Mesenchymal stem cell (in vitro differentiated cells and primary cell): ENCODE results near the gene TRAF6.

Source experiments
- DNase-seq: peaks from one replicate; pipeline ENCODE4 v3.0.0-alpha.2; 2013
- H2AFZ ChIP-seq: one replicate; pipeline ENCODE4 v1.6.1; 2013; ENCODE audit warnings: low read depth, mild to moderate bottlenecking, control low read depth, inconsistent platforms, low read length, moderate library complexity
- H2AK5ac ChIP-seq: 2 replicates; pipeline ENCODE4 v1.6.1; 2013; ENCODE audit warnings: low read length, moderate library complexity, mild to moderate bottlenecking, inconsistent platforms; ENCODE audit not compliant: severe bottlenecking
- H2BK120ac ChIP-seq: one replicate; pipeline ENCODE4 v1.6.1; 2013; ENCODE audit warnings: low read depth, mild to moderate bottlenecking, inconsistent platforms, low read length, moderate library complexity
- H2BK12ac ChIP-seq, 2 experiments: one replicate each; pipeline ENCODE4 v1.6.1; 2013; ENCODE audit warnings: inconsistent platforms in 2 of 2, low read length in 2 of 2, mild to moderate bottlenecking in 2 of 2, moderate library complexity in 2 of 2, control low read depth in 1 of 2
- H2BK15ac ChIP-seq: one replicate; pipeline ENCODE4 v1.6.1; 2013; ENCODE audit warnings: mild to moderate bottlenecking, low read depth, inconsistent platforms; ENCODE audit not compliant: poor library complexity, severe bottlenecking
- H2BK5ac ChIP-seq: 2 replicates; pipeline ENCODE4 v1.6.1; 2013; ENCODE audit warnings: low read depth, mild to moderate bottlenecking, low read length, control low read depth, inconsistent platforms; ENCODE audit not compliant: poor library complexity, severe bottlenecking
- H3K14ac ChIP-seq, 2 experiments: one replicate each; pipeline ENCODE4 v1.6.1; 2013; ENCODE audit warnings: inconsistent platforms in 2 of 2, low read length in 2 of 2, control low read depth in 1 of 2, mild to moderate bottlenecking in 1 of 2, moderate library complexity in 1 of 2
- H3K18ac ChIP-seq, 2 experiments: one replicate each; pipeline ENCODE4 v1.6.1; 2013; ENCODE audit warnings: inconsistent platforms in 2 of 2, low read length in 2 of 2, control low read depth in 1 of 2, low read depth in 1 of 2, mild to moderate bottlenecking in 1 of 2
- H3K23ac ChIP-seq, 2 experiments: one replicate each; pipeline ENCODE4 v1.6.1; 2013; ENCODE audit warnings: inconsistent platforms in 2 of 2, low read length in 2 of 2, mild to moderate bottlenecking in 2 of 2, moderate library complexity in 2 of 2, control low read depth in 1 of 2
- H3K27ac ChIP-seq: 2 replicates; pipeline ENCODE4 v1.5.1; 2013; ENCODE audit warnings: mild to moderate bottlenecking, moderate library complexity, low read length, control low read depth, inconsistent platforms; ENCODE audit not compliant: poor library complexity, severe bottlenecking
- H3K27me3 ChIP-seq, 2 experiments: 2 replicates each; pipeline versions ENCODE4 v1.6.1 to v1.7.0; 2013; ENCODE audit warnings: low read length in 2 of 2, mild to moderate bottlenecking in 2 of 2, moderate library complexity in 2 of 2, control low read depth in 1 of 2, inconsistent platforms in 1 of 2; ENCODE audit not compliant: control insufficient read depth in 1 of 2, insufficient read depth in 1 of 2
- H3K36me3 ChIP-seq, 2 experiments: 2 replicates each; pipeline versions ENCODE4 v1.6.1 to v1.7.0; 2013; ENCODE audit warnings: low read length in 2 of 2, control low read depth in 1 of 2, inconsistent platforms in 1 of 2, low read depth in 1 of 2, mild to moderate bottlenecking in 1 of 2; ENCODE audit not compliant: insufficient read depth in 2 of 2, control insufficient read depth in 1 of 2
- H3K4ac ChIP-seq, 2 experiments: one replicate each; pipeline ENCODE4 v1.6.1; 2013; ENCODE audit warnings: inconsistent platforms in 2 of 2, low read length in 2 of 2, mild to moderate bottlenecking in 2 of 2, moderate library complexity in 2 of 2, control low read depth in 1 of 2, low read depth in 1 of 2
- H3K4me1 ChIP-seq: 2 replicates; pipeline ENCODE4 v1.6.1; 2013; ENCODE audit warnings: low read depth, low read length, control low read depth; ENCODE audit not compliant: control insufficient read depth, insufficient read depth
- H3K4me2 ChIP-seq: 2 replicates; pipeline ENCODE4 v1.6.1; 2013; ENCODE audit warnings: low read length, mild to moderate bottlenecking, inconsistent platforms; ENCODE audit not compliant: poor library complexity, severe bottlenecking
- H3K4me3 ChIP-seq, 2 experiments: 2 replicates each; pipeline versions ENCODE4 v1.5.1 to v1.7.0; 2013; ENCODE audit warnings: low read length in 2 of 2, mild to moderate bottlenecking in 2 of 2, control low read depth in 1 of 2, low read depth in 1 of 2; ENCODE audit not compliant: insufficient read depth in 1 of 2
- H3K79me1 ChIP-seq: replicated peaks from 2 replicates; pipeline ENCODE4 v1.6.1; 2013; ENCODE audit warnings: mild to moderate bottlenecking, control low read depth, low read length, inconsistent platforms; ENCODE audit not compliant: poor library complexity, severe bottlenecking
- H3K9ac ChIP-seq: 2 replicates; pipeline ENCODE4 v1.7.0; 2013; ENCODE audit warnings: mild to moderate bottlenecking, low read length, moderate library complexity
- H3K9me3 ChIP-seq: 2 replicates; pipeline ENCODE4 v1.7.0; 2013; ENCODE audit warnings: mild to moderate bottlenecking, low read length; ENCODE audit not compliant: control insufficient read depth
- H4K8ac ChIP-seq: one replicate; pipeline ENCODE4 v1.6.1; 2013; ENCODE audit warnings: inconsistent platforms, mild to moderate bottlenecking, low read length, moderate library complexity
- H4K91ac ChIP-seq: one replicate; pipeline ENCODE4 v1.6.1; 2013; ENCODE audit warnings: mild to moderate bottlenecking, low read length, inconsistent platforms
- WGBS: methylation state at CpG from one replicate; pipeline ENCODE4 v1.1.7; 2013; ENCODE audit warnings: mixed read lengths; 5-methylcytosine and 5-hydroxymethylcytosine counted together

The TRAF6 gene

GRCh38 chr11:36469881-36470802, 39.9 kb downstream of the TRAF6 start:
- peak overlapping the region; percentile 36 for H2BK5ac ChIP-seq
- H3K4ac ChIP-seq = no peak overlapping the region
- H2BK120ac ChIP-seq = no peak overlapping the region
- peak overlapping the region; percentile 92 for H2AK5ac ChIP-seq
- peak overlapping the region; percentile 95 for H3K27ac ChIP-seq
- peak overlapping the region; percentile 24 for H3K9ac ChIP-seq
- DNase-seq = peak; percentile 45
- whole genome bisulfite sequencing = 39% methylated on average over 5 of the region's 5 CpGs
- no peak overlapping the region for H2AFZ ChIP-seq
- H3K79me1 ChIP-seq = no peaks in the 10 kb centered on the region
- H3K4me1 ChIP-seq = peaks cover 15% of the 10 kb centered on the region
- H3K18ac ChIP-seq = no peak overlapping the region
- H3K36me3 ChIP-seq = peaks cover 0 to 5% of the 10 kb centered on the region in 2 experiments
- H4K91ac ChIP-seq = no peak overlapping the region
- H3K4me2 ChIP-seq = peak overlapping the region; percentile 2
- H3K23ac ChIP-seq = no peak overlapping the region
- peaks cover 0 to 3% of the 10 kb centered on the region in 2 experiments for H3K27me3 ChIP-seq
- no peak overlapping the region for H2BK15ac ChIP-seq
- H2BK12ac ChIP-seq = no peak overlapping the region
- H3K4me3 ChIP-seq = no peak overlapping the region
- H3K14ac ChIP-seq = no peak overlapping the region
- H4K8ac ChIP-seq = no peak overlapping the region
- no peaks in the 10 kb centered on the region for H3K9me3 ChIP-seq

GRCh38 chr11:36469063-36469462, 41.0 kb downstream of the TRAF6 start:
- Histone ChIP-seq H2AK5ac (peak overlapping the region; percentile 37), H3K36me3 (peaks cover 0 to 5% of the 10 kb centered on the region in 2 experiments), H3K4me1 (peaks cover 15% of the 10 kb centered on the region), H3K18ac (peak overlapping the region in 1 of 2 experiments; percentile 18), H3K27ac (peak overlapping the region; percentile 95), H2BK12ac (peak overlapping the region in 1 of 2 experiments; percentile 43), H2AFZ (no peak overlapping the region), H3K79me1 (no peaks in the 10 kb centered on the region), H3K4ac (no peak overlapping the region), H3K27me3 (peaks cover 0 to 3% of the 10 kb centered on the region in 2 experiments), H4K91ac (no peak overlapping the region), H2BK120ac (no peak overlapping the region), H3K9me3 (no peaks in the 10 kb centered on the region), H2BK15ac (no peak overlapping the region), H3K9ac (no peak overlapping the region), H3K14ac (peak overlapping the region in 1 of 2 experiments; percentile 76), H3K4me3 (no peak overlapping the region), H4K8ac (no peak overlapping the region), H3K4me2 (no peak overlapping the region), H2BK5ac (peak overlapping the region; percentile 95), H3K23ac (no peak overlapping the region)
- WGBS = 100% methylated on average over 1 of the region's 2 CpGs
- DNase-seq = no peak

GRCh38 chr11:36467916-36468315, 42.2 kb downstream of the TRAF6 start:
- H3K27me3 ChIP-seq = peaks cover 0 to 3% of the 10 kb centered on the region in 2 experiments
- no peak overlapping the region for H2BK5ac ChIP-seq
- H3K23ac ChIP-seq = no peak overlapping the region
- H3K36me3 ChIP-seq = peaks cover 0 to 8% of the 10 kb centered on the region in 2 experiments
- H3K18ac ChIP-seq = no peak overlapping the region
- H3K9ac ChIP-seq = no peak overlapping the region
- H3K4me3 ChIP-seq = no peak overlapping the region
- H2AFZ ChIP-seq = no peak overlapping the region
- no peaks in the 10 kb centered on the region for H3K9me3 ChIP-seq
- H3K27ac ChIP-seq = peak overlapping the region; percentile 56
- no peak overlapping the region for H3K4me2 ChIP-seq
- H2BK15ac ChIP-seq = no peak overlapping the region
- no peak overlapping the region for H2BK120ac ChIP-seq
- H3K79me1 ChIP-seq = peaks cover 2% of the 10 kb centered on the region
- no peak overlapping the region for H3K4ac ChIP-seq
- no peak overlapping the region for H2BK12ac ChIP-seq
- H2AK5ac ChIP-seq = peak overlapping the region; percentile 65
- H4K8ac ChIP-seq = no peak overlapping the region
- peaks cover 23% of the 10 kb centered on the region for H3K4me1 ChIP-seq
- no peak overlapping the region for H4K91ac ChIP-seq
- WGBS = 94% methylated on average over 1 of the region's 1 CpG
- H3K14ac ChIP-seq = no peak overlapping the region
- DNase-seq = no peak

- Histone ChIP-seq H3K27me3 (peaks cover 0 to 3% of the 10 kb centered on the region in 2 experiments), H3K23ac (no peak overlapping the region), H3K18ac (peak overlapping the region in 1 of 2 experiments; percentile 8), H3K27ac (no peak overlapping the region), H3K9me3 (no peaks in the 10 kb centered on the region), H2BK120ac (no peak overlapping the region), H3K4me3 (no peak overlapping the region), H4K8ac (no peak overlapping the region), H2BK12ac (no peak overlapping the region), H3K4ac (peak overlapping the region in 1 of 2 experiments; percentile 15), H2BK5ac (no peak overlapping the region), H3K4me2 (no peak overlapping the region), H4K91ac (no peak overlapping the region), H3K36me3 (peaks cover 0 to 17% of the 10 kb centered on the region in 2 experiments), H3K4me1 (peaks cover 25% of the 10 kb centered on the region), H2AFZ (no peak overlapping the region), H2BK15ac (no peak overlapping the region), H3K9ac (no peak overlapping the region), H2AK5ac (peak overlapping the region; percentile 17), H3K14ac (no peak overlapping the region), H3K79me1 (peaks cover 8% of the 10 kb centered on the region)
- 97% methylated on average over 3 of the region's 3 CpGs for WGBS
- no peak for DNase-seq
Observed at GRCh38 chr11:36467012-36467411, 43.1 kb downstream of the TRAF6 start.
